ENCODE data around the gene GRIN3B. TPM values are rescaled to one million over a fixed set of nuclear protein-coding genes. Genes with fewer than 3 reads are reported as not detected.

The GRIN3B gene
- total RNA-seq, 2 donors from 2014 or later, result 0.26 TPM; not detected in 1

DNA sequence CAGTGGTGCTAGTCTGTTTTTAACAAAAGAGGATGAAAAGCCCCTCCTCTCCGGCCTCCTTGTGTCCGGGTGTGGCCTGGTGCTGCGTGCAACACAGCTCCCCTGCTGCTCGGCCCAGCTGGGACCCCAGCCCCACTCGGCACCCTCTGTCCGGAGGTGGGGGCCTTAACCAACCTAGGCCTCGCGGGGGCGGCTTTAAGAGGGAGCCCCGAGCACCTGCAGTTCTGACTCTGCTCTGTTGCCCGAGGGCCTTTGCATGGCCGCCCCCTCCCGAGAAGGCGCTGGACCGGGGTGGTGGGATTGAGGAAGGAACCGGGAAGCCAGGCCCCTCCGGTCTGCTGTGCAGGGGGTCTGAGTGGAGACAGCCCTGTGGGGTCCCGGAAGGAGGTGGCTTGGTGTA lies 5.7 kb upstream of the GRIN3B start:
- intact Hi-C loops (cut with DNase I), result no loop called here
- DNase-seq (no peak), ATAC-seq (no peak)
- Histone ChIP-seq H3K4me1 (peaks cover 22% of the 10 kb centered on the region), H3K4me3 (no peak overlapping the region), H3K9me3 (no peaks in the 10 kb centered on the region), H3K27me3 (peaks cover 0 to 24% of the 10 kb centered on the region in 2 donors), H3K27ac (no peak overlapping the region), H3K36me3 (replicated peaks in 1 of 2; ENCODE audit: insufficient read depth in 1 of 2, low read depth in 2 of 2) (no peaks in the 10 kb centered on the region)
- TF ChIP-seq, protein P1, sequence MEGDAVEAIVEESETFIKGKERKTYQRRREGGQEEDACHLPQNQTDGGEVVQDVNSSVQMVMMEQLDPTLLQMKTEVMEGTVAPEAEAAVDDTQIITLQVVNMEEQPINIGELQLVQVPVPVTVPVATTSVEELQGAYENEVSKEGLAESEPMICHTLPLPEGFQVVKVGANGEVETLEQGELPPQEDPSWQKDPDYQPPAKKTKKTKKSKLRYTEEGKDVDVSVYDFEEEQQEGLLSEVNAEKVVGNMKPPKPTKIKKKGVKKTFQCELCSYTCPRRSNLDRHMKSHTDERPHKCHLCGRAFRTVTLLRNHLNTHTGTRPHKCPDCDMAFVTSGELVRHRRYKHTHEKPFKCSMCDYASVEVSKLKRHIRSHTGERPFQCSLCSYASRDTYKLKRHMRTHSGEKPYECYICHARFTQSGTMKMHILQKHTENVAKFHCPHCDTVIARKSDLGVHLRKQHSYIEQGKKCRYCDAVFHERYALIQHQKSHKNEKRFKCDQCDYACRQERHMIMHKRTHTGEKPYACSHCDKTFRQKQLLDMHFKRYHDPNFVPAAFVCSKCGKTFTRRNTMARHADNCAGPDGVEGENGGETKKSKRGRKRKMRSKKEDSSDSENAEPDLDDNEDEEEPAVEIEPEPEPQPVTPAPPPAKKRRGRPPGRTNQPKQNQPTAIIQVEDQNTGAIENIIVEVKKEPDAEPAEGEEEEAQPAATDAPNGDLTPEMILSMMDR (IDR thresholded peaks at IDR 0.05), result no peak
- 90 to 94% methylated on average over 7 to 18 of the region's 18 CpGs for WGBS, 2 donors

GRCh38 chr19:995051-995827 lies 5.0 kb upstream of the GRIN3B start:
- intact Hi-C loops (cut with DNase I), result no loop called here
- Histone ChIP-seq H3K9me3 (no peaks in the 10 kb centered on the region), H3K4me3 (no peak overlapping the region), H3K27ac (peak overlapping the region in 1 of 4 donors; percentile 34), H3K4me1 (peaks cover 18% of the 10 kb centered on the region), H3K36me3 (replicated peaks in 1 of 2; ENCODE audit: insufficient read depth in 1 of 2, low read depth in 2 of 2) (no peaks in the 10 kb centered on the region), H3K27me3 (peaks cover 0 to 24% of the 10 kb centered on the region in 2 donors)
- ATAC-seq, result no peak
- 62 to 70% methylated on average over 7 to 23 of the region's 26 CpGs for WGBS, 2 donors
- DNase-seq, result peak in 2 of 4 donors; percentile 57 to 61
- TF ChIP-seq, protein P1 (IDR thresholded peaks at IDR 0.05), result no peak
- TF ChIP-seq POLR2A (IDR thresholded peaks at IDR 0.05), result no peak

DNA sequence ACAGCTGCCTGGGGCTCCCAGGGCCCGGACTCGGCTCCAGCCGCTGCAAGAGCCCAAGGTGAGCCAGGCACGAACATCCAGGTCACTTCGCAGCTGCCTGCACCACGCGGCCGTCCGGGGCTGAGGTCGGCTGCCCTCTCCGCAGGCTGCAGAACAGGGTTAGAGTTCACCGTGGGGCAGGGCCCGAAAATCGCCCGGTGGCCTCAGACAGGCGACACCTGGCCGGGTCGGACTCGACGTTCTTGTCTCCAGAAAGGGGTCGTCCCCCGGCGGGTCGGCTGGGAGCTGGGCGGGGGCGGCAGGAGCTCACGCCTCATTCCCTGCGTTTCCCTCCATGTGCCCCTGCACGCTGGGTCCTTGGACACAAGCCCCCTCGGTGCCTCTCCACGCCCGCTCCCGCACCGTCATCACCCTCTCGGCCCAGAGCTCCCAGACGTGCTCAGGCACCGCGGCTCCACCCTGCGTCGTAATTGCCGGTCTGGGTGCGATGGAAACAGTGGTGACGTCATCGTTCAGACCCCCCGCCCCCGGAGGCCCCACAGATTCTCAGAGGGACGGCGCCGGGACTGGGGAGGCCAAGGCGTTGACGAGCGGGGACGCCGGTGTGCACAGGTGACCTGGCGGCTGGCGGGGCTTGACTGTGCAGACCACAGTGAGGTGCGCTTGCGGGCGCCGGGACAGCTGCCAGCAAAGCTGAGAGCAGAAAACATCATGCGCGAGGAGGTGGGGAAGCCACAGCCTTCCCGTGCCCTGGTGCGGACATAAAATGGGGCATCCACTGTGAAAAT lies 4.0 kb upstream of the GRIN3B start:
- intact Hi-C loops (cut with DNase I), result no loop called here
- ATAC-seq, result peak; percentile 33
- TF ChIP-seq, protein P1 (IDR thresholded peaks at IDR 0.05), result no peak
- TF ChIP-seq POLR2A (IDR thresholded peaks at IDR 0.05), result no peak
- H3K9me3 ChIP-seq, result no peaks in the 10 kb centered on the region
- peak overlapping the region in 1 of 4 donors; percentile 34 for H3K27ac ChIP-seq
- no peaks in the 10 kb centered on the region for H3K36me3 ChIP-seq (replicated peaks in 1 of 2; ENCODE audit: insufficient read depth in 1 of 2, low read depth in 2 of 2)
- 0 to 11% methylated on average over 17 to 60 of the region's 64 CpGs for WGBS, 2 donors
- H3K27me3 ChIP-seq, result peaks cover 0 to 27% of the 10 kb centered on the region in 2 donors
- peak; percentile 42 to 61 (median 54) for DNase-seq
- peaks cover 25% of the 10 kb centered on the region for H3K4me1 ChIP-seq
- no peak overlapping the region for H3K4me3 ChIP-seq

- Histone ChIP-seq H3K36me3 (replicated peaks in 1 of 2; ENCODE audit: insufficient read depth in 1 of 2, low read depth in 2 of 2) (no peaks in the 10 kb centered on the region), H3K9me3 (no peaks in the 10 kb centered on the region), H3K4me3 (no peak overlapping the region), H3K27ac (no peak overlapping the region), H3K27me3 (peaks cover 0 to 35% of the 10 kb centered on the region in 2 donors), H3K4me1 (peaks cover 32% of the 10 kb centered on the region)
- TF ChIP-seq, protein P1 (IDR thresholded peaks at IDR 0.05), result no peak
- TF ChIP-seq POLR2A (IDR thresholded peaks at IDR 0.05), result no peak
- 11 to 25% methylated on average over 6 of the region's 6 CpGs for WGBS, 2 donors
- ATAC-seq (no peak), DNase-seq (no peak)
- intact Hi-C loops (cut with DNase I), result no loop called here
Observed at GRCh38 chr19:998064-998463, 2.2 kb upstream of the GRIN3B start.
